Measurements from ENCODE around the gene THEM5.
A peak's percentile ranks its signal among the peaks of the same experiment; 100 is the strongest.

Gene THEM5

DNA sequence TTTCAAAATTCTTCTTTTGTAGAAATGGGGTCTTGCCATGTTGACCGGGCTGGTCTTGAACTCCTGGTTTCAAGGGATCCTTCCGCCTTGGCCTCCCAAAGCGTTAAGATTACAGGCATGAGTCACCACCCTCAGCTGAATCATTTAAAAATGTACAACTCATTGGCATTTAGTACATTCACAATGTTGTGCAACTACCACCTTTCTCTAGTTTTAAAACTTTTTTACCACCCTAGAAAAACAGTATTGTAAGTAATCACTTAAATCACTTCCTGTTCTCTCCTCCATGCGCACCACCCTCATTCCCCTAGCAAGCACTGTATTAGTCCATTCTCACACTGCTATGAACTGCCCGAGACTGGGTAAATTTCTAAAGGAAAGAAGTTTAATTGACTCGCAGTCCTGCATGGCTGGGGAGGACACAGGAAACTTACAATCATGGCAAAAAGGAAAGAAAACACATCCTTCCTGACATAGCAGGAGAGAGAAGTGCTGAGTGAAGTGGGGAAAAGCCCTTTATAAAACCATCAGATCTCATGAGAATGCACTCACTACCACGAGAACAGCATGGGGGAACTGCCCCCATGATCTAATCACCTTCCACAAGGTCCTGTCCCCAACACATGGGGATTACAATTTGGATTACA lies 14.4 kb upstream of the THEM5 start:
- no peak for DNase-seq (ENCODE audit: low spot score)

DNA sequence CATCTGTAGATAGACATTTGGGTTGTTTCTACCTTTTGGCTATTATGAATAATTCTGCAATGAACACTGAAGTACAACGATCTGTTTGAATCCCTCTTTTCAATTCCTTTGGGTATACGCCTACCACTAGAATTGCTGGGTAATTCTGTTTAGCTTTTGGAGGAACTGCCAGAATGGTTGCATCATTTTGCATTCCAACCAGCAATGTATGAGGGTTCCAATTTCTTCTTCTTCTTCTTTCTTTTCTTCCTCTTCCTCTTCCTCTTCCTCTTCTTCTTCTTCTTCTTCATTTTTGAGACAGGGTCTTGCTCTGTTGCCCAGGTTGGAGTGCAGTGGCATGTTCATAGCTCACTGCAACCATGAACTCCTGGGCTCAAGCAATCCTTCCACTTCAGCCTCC lies 13.8 kb upstream of the THEM5 start:
- no peak for DNase-seq (ENCODE audit: low spot score)

DNA sequence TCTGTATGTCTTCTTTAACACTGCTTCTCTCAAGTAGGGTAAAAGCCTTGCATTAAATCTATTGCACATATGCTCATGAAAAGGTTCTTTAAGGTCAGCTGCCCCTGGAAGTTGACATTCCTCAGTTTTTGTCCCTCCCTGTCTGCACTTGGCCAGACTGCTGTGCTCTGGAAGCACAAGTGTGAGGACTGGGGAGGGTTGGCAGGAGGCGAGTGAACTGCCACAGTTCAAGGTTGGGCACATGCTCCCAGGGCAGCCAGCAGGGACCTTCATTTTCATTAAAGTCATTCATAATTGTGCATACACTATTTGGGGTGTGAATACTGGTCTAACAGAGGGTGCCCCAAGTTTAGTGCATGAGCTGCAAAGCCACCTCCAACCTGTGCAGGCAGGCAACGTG lies 10.9 kb upstream of the THEM5 start:
- no peak for DNase-seq (ENCODE audit: low spot score)

DNA sequence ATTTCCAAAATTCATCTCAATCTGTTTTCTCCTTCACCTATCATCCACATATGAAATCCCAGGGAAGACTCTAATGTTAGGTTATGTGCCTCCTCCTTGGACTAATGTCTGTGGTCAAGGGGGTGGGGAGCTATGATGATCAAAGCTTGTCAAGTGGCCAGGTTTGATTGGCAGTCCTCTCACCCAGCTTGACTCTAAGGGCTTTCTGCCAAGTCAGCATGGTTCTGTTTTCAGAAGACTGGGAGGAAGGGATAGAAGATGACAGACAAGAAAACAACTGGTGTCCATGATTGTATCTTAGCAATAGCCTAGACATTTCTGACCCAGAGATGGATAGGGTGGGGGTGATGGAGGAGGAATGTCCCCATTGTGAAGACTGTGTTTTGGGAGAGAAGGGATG lies 9.1 kb upstream of the THEM5 start:
- DNase-seq (ENCODE audit: low spot score): no peak

DNA sequence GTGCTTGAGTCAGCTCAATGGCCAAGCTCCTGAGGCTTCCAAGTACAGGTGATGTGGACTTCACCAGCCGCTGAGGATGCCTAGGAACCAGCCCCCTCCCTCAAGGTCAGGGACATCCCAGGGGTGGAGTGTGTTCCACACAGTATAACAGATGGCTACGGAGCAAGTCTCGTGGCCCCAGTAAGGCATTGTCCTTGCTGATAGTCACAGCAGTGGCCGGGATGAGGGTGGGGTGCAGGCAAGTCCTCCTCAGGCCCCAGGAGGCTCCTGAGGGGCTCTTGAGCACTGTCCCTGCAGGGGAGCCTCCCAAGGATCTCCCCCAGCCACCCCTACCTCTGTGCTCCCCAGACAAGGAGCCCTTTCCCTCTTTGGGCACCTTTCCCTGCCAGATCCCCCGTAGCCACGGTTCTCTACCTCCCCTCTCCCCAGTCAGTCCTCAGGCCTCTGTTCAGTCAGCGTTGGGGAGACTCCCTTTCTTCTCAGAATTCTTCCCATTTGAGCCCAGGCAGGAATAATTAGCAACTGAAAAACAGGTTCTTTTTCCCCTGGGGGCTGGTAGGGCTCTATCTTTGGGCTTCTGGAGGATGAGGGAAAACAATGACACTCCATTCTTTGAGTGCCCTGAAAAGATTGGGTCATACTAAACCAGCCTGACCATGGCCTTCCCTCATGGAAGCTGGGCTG lies 7.1 kb upstream of the THEM5 start:
- DNase-seq (ENCODE audit: low spot score): no peak

DNA sequence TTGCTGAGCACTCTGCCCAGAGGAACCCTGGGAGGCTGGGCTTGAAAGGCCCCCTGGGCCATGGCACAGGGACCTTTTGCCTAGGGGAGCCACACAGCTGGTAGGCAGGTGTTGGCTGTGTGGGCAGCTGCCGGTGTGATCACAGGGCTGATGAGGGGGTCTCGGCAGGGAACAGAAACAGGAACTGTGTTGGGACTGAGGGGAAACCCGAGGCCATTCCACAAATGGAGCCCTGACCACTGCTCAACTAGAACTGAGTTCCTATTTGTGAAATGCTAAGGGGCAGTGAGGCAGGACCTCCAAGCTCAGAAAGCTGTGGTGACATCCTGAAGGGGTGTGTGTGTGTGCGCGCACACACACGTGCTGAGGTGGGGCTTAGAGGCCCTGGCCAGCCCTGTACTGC lies 6.4 kb upstream of the THEM5 start:
- DNase-seq (ENCODE audit: low spot score): no peak

DNA sequence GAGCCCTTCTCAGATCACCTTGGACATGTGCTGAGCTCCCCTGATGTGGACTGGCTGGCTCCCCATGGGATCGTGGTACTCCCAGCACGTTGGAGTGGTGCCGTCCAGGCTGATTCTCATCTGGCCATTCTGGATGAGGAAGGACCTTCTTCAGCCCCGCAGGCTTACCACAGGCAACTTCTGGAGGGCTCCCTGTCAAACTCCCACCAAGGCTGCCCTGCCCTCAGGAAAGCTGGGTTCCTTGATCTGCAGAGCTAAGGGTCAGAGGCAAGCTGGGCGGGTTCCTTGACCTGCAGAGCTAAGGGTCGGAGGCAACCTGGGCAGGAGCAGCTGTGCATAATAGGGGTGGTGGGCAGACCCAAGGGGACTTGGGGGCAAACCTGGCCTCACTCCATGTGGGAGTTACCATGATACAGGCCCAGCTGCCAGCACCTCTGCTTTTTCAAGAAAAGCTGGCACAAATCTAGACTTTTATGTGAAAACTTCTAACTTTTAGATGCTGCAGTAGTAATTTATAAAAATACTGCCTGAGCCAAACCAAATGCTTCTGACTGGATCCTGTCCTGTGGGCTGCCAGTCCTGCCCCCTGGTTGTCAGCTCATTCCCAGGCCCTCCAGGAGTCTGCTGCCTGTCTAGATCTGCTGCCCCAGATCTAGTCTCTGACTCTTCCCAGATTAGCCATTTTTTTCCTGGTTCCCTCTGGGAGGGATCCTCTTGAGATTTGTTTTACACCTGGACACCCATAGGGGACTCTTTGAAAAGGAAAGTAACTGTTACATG lies 5.6 kb upstream of the THEM5 start:
- DNase-seq (ENCODE audit: low spot score): no peak

DNA sequence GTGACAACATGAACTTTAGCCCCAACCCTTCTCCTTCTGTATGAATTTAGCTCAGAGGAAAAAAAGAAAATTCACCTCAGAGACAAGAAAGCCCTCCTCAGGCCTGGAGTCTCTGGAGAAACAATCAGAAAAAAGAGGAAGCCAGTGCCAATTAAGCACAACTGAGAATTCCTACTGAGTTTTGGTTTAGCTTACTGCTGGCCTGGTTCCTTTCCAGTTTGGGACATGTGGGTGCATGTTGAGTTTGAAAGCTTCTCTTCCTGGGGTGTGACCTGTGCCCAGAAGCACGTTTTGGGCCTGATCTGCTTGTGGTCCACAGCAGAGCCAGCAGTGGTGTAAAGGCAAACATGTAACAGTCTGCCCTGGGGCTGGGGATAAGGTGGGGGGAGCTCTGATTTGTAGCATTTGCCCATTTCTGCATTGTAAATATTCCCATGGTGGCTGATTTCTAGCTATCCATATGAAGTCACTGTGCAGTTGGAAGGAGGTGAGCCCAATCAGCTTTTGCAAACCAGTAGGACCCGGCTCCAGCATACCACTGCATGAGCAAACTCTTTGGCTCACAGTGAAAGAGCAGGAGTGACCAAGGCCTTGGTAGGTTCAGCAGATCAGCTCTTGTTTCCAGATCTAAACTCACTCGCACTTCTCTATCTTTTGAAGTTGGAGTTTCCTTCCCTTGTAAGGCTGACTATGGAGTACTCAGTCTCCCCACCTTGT lies 4.7 kb upstream of the THEM5 start:
- no peak for DNase-seq (ENCODE audit: low spot score)

DNA sequence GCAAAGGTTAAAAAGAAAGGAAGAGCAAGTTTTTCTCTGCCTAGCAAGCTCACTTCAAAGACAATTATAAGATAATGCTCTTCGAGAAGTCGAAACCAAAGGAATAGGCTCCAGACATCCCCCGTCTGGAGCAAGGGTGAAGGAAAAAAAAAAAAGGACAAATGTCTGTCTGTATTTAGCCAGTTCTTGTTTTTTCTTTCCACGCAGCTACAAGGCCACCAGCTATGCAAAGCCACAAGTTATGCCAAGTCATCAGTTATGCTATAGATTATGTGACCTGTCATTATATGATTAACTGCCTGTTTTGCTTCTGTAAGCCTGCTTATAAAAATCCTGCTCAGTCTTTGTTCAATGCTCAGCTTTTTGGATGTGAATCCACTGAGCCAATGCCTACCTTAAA lies 2.4 kb upstream of the THEM5 start:
- DNase-seq (ENCODE audit: low spot score): peak; percentile 62

DNA sequence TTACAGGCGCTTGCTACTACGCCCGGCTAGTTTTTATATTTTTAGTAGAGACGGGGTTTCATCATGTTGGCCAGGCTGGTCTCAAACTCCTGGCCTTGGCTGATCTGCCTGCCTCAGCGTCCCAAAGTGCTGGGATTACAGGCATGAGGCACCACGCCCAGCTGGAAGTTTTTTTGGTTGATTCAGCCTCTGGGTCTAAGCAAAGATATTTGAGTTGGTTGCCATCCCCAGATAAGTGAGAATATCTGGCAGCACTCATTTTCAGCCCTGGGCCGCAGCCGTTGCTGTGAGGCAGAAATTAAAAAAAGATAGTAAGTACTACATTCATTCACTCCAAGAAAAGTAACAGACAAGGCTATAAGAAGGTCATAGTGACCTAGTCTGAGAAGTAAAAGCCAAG lies 2.0 kb upstream of the THEM5 start:
- DNase-seq (ENCODE audit: low spot score): peak; percentile 63

DNA sequence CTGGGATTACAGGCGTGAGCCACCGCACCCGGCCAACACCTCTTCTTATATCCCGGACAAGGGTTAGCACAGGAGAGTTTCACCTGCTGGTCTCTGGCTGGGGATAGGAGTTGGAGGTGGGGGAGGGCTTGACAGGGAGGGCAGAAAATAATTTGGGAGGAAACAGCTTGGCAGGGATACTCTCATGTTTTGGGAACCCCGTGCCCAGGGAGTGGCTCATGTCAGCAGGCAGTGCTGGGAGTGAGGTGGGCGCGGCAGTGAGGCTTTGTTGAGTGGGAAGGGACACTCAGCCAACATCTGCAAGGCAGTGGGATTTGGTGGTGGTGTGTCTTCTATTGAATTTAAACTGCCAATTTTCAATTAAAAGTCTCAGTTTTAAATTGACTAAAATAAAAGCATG lies 1.1 kb upstream of the THEM5 start:
- DNase-seq (ENCODE audit: low spot score): no peak

DNA sequence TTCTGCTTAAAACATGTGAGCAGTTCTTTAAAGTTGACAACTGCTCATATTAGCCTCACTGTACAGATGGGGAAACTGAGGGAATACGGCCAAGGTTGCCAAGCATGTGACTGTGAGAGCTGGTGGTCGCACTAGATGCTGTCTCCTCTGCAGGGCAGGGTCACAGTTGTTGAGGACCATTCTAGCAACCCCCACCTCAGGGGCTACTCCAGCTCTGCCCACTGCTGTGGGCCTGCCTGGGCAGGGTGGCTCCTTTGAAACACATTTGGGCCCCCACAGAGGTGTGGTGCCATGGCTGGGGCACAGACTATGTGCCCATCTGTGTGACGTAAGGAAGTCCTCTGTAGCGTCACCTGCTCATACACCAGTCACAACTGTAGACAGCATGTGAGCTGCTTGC lies 779 bp downstream of the THEM5 start:
- no peak for DNase-seq (ENCODE audit: low spot score)

DNA sequence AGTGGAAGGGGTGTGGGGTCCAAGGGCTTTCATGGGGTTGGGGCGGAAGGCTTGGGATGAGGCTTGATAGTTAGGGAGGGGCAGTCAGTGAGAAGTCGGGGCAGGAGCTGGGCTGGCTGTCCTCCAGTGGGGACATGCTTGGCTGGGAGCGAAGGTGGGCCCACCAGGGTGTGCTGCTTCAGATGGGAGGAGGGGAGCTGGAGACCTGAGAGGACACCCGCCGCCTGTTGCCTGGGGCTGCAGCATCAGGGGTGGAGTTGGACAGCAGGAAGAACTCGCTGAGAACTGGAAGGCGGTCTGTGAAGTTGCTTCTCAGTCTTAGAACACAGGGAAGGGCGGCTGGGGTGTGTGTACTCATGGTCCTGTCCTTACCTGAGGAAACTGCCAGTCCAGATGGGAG lies 1.6 kb downstream of the THEM5 start:
- DNase-seq (ENCODE audit: low spot score): no peak

DNA sequence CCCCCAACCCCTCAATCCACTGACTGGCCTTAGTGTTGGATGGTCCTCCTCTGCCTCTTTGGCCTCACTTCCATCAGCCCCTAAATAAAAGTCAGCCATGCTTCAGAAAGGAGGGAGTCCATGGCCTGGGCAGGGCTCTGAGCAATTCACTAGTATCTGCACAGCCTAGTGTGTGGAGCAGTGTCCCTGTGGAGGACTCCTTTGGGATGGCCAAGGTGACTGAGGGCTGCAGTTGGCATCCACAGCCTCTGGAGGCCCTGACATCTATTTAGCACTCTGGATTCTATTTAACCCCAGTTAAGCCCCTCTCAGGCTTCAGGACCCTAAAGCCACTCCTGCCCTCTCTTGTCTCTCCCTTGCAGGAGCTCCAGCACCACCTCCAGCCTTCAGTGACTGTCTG lies 3.6 kb downstream of the THEM5 start:
- DNase-seq (ENCODE audit: low spot score): no peak

DNA sequence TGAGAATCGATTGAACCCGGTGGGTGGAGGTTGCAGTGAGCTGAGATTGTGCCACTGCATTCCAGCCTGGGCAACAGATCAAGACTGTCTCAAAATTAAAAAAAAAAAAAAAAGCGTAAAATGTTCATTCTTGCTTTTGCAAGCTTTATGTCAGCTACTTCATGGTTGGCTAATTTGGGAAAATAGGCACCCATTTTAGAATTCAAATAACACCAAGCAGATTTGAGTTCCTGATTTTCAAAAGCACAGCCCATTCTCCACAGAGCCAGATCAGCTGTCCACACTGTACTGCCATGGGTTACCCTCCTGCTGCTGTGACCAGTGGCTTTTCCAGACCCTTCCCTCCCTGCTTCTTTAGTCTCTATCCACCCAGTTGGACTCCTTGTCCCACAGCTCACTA lies 4.4 kb downstream of the THEM5 start:
- no peak for DNase-seq (ENCODE audit: low spot score)

DNA sequence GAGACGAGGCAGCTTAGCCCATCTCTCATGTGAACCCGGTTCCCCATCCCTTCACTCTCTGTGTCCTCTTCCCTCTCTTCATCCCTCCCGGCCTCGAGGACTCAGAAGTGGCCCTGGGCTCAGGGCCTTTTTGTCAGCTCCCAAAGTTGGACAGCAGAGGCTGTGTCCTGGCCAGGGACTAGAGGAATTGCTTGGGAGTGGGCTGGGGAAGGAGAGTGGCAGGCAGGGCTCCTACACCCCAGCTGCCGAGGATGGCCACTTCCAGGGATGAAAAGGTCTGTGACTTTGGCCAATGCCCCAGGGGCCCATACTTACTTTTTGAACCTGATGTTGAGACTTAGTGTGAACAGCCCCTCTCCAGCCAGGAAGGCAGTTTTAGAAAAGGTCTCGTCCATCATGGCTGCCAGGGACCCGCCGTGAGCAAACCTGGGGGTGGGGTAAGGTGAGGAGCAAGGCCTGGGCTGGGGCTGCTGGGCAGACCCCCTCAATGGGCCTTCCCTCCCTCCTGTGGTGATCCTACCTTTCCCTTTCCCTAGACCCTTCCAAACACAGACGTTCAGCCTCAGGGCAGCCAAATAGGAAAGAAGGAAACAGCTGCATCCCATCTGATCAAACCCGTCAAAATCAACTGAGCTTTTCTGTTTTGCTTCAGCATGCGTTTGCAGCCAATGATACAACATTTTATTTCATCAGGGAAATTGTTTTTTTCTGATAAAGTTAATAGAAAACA lies 5.5 kb downstream of the THEM5 start:
- no peak for DNase-seq (ENCODE audit: low spot score)

DNA sequence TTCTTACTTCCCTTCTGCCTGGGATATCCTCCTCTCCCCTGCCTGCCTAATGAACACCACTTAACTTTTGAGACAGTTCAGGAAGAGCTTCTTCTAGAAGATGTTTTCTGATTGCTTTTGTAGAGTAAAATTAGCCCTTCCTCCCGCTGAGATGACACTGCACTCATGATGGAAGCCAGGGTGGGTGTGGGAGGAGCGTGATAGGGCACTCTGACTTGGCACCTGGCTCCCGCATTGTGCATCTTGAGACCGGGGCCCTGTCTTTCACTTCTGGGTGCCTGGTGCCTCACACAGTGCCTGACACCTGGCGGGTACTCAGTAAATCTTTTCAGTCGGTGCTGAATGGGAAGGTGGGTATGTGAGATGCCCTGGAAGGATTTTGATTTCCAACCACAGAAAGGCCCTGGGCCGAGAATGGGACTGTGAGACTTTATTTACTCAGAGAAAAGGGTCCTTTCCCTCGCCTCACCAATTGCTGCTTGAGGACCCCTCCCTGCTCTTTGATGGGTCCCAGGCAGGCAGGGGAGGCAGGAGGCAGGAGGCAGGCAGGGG lies 6.8 kb downstream of the THEM5 start:
- no peak for DNase-seq (ENCODE audit: low spot score)

DNA sequence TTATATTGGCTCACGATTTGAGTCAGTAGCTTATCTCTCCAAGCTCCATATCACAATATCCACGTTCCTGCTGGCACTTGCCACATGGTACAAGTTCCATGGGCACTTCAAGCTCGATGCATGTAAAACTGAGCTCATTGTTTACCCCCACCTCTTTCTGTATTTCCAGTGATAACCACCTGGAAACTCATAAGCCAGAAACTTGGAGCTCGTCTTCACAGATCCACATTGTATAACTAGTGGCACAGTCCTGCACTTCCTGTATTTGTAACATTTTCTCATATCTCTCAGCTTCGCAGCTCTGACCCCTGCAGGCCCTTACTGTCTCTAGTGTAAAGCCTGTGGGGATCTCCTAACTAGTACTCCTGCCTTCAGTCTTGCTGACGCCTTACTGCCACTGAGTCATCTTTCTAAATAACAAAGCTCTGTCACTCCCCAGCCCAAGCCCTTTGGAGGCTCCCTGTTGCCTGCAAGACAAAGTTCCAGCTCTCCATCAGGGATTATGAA lies 7.4 kb downstream of the THEM5 start:
- no peak for DNase-seq (ENCODE audit: low spot score)

DNA sequence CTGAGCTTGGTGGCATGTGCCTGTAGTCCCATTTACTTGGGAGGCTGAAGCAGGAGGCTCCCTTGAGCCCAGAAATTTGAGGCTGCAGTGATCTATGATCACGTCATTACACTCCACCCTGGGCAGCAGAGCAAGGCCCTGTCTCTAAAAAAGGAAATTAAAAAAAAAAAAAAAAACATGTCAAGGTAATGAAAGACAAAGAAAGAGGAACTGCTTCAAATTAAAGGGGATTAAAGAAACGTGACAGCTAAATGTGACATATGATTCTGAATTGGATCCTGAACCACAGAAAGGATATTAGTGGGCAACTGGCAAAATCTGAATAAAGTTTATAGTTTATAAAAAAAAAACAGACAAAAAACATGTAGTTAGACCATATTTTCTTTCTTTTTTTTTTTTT lies 10.1 kb downstream of the THEM5 start:
- no peak for DNase-seq (ENCODE audit: low spot score)

DNA sequence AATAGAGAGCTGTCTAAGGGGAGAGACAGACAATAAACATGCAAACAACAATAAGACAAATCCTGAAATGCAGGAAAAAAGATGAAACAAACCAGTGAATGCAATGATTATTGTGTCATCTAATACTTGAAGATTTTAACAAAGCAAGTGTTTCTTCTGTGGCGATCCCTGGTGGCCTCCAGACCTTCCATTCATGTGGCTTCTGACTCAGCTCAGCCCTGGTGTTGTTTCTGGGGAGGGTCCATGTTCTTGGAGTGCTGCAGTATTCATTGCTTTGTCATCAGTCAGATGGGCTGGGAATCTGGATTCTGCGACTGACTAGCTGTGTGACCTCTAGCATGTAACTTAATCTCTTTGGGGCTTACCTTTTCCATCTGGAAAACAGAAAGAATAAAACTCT lies 12.4 kb downstream of the THEM5 start:
- no peak for DNase-seq (ENCODE audit: low spot score)

DNA sequence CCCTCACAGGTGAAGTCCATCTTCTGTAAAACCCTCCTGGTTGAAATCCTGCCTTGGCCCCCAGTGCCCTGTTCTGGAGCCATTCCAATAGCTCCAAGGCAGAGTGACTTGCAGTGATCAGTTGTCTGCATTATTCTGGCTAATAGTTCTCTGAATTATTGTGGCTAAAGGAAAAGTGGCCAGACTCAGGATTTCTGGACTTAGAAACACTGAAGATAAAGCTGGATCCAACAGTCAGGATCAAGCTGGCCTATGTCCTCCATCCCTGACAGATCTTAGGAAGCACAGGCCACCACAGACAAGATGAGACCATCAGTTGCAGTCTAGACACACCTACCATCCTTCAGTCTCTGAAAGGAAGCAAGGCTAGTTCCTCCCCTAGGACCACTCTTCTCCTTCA lies 13.1 kb downstream of the THEM5 start:
- no peak for DNase-seq (ENCODE audit: low spot score)

Measured in hematopoietic multipotent progenitor cell treated with erythropoietin and hydrocortisone succinate and interleukin-3 and kit ligand, for 15 days (in vitro differentiated cells).